CD4-positive, alpha-beta T cell treated with Interleukin-1 beta for 1 hour (primary cell): ENCODE measurements around the gene SLC27A5.
"Not testable (repeated sequence)": the region's sequence is repeated elsewhere in the genome, so short reads cannot be mapped to it uniquely, and the experiment has no call there.

ENCODE experiments used
- DNase-seq, 2 donors: peaks; one replicate each; pipeline ENCODE4 v3.0.0-alpha.2; 2020 to 2022

Gene SLC27A5

DNA sequence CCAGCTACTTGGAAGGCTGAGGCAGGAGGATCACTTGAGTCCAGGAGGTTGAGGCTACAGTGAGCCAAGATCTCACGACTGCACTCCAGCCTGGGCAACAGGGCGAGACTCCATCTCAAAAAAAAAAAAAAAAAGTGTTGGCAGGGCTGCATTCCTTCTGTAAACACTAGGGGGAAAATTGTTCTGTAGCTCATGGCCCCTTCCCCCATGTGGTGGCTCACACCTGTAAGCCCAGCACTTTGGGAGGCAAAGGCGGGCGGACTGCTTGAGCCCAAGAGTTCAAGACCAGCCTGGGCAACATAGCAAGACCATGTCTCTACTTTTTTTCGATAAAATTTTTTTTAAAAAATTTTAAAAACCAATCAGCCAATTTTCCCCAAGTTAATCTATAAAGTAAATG is 27.4 kb downstream of the SLC27A5 start:
- not testable (repeated sequence) for DNase-seq

DNA sequence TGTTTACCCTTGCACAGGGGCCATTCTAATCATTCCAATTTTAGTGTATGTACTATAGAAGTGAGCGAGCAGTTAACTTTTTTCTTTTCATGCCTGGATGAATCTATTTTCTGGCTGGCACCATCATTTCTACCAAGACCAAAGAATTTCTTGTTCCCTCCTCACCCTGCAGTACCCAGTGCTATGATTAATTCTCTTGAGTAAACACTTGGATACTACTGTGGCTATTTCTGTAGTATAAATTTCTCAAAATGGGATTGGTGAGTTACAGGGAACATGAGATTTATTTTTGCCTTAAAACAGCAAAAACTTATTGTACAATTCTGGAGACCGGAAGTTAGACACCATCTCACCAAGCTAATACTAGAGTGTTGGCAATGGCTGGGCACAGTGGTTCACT is 28.0 kb downstream of the SLC27A5 start:
- DNase-seq: no peak

DNA sequence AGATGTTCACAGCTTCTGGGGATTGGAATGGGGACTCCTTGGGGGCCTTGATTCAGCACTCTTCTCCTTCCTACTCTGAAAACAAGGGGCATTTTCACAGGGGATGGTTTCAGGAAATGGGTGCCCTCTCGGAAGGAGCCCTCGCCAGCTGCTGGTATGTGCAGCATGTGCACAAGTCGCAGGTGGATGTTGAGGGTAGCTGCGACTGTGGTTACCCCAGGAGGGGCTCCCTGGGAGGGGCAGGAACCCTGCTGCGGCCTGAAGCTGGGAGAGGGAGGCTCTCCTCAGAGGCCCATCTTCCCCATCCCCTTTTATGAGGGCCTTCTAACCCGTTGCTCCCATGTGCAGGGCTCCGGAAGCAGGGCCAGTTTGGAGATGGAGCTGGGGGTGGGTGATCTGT is 29.4 kb downstream of the SLC27A5 start:
- DNase-seq: no peak

DNA sequence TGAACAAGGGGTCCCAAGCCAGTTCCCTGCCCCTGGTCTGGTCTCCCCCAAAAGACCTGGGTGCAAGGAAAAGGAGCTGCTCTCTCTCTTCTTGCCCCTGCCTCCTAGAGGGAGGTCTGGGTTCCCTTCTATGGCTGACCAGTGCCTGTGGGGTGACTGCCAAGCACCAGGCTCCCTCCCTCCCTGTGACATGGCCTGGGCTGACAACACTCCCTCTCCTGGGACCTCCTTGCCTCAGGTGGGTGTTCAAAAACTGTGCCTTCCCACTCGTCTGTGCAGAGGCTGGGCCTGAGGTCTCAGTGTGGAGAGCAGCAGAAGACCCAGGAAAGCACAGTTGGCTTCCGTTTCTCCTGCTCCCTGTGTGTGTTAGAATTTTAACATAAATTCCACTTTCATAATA is 31.0 kb downstream of the SLC27A5 start:
- DNase-seq: no peak

DNA sequence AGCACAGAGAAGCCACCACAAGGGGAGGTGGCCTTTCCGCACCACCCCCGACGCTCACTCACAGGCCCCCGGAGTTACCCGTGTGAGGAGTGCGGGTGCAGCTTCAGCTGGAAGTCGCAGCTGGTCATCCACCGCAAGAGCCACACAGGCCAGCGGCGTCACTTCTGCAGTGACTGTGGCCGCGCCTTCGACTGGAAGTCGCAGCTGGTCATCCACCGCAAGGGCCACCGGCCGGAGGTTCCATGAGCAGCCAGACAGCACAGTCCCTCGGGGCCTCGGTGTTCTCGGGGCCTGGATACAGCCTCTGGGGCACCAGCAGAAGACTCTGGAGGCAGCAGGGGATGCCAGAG is 31.3 kb downstream of the SLC27A5 start:
- DNase-seq: no peak

DNA sequence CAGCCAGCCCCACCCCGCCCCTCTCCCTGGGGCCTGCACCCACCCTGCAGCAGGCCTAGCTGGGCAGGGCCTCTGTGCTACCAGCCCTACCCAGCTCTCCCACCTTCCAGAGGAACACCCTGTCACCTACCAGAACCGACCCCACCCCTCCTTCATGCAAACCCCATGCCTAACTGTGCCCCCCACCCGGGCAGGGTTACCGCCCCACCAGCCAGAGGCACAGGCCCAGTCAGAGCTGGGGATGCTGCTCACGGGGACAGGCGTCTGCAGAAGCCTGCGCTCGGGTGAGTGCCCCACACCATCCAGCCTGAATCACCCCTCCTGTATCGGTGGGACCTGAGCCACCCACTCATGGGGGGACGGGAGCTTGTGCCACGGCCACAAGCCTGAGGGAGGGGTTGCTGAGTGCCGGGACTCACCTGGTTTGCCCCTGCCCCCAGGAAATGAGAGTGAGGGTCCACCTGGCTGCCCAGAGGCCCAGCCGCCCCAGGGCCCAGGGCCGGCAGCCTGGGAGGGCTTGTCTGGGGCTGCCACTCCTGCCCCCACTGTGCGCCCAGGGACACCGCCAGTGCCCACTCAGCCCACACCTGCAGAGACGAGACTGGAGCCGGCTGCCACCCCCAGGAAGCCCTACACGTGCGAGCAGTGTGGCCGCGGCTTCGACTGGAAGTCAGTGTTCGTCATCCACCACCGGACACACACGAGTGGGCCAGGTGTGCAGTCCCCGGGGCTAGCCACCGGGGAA is 31.9 kb downstream of the SLC27A5 start:
- DNase-seq: no peak

DNA sequence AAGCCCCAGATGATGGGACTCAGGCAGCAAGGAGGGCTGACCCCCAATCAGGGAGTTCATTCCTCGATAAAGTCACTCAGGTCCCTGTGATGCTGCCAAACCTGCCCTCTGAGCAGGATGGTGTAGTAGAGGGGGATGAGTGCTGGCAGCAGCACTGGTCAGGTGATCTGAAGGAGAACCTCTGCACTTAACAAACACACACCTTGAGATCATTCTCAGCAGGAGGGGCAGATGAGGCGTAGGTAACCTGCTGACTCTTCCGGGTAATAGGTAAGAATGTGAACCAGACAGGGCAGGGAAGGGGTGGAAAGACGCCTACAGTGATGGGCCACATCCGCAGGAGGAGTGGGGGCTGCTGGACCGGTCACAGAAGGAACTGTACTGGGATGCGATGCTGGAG is 32.5 kb downstream of the SLC27A5 start:
- DNase-seq: no peak

DNA sequence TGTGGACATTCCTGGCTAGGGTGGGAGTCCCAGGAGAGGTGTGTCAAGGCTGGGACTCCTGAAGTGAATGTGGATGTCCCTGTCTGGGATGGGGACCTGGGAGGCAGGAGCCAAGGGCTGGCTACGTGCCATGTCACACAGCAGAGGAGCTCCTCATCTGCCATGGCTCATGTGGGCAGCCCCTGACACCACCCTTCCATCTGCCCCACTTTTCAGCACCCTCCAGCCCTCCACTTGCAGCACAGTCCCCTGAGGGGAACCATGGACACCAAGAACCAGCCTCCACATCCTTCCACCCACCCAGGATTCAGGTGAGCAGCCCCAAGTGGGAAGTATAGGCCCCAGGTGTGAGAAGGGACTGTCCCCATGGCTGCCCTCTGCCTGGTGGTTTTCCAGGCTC is 33.9 kb downstream of the SLC27A5 start:
- no peak for DNase-seq

DNA sequence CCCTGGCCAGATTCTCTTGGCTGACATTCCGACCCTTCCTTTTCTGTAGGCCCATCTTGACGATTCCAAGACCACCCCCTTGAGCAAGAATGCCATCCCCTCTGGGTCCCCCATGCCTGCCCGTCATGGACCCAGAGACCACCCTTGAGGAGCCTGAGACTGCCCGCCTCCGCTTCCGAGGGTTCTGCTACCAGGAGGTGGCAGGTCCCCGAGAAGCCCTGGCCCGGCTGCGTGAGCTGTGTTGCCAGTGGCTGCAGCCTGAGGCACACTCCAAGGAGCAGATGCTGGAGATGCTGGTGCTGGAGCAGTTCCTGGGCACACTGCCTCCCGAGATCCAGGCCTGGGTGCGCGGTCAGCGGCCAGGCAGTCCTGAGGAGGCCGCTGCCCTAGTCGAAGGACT is 34.7 kb downstream of the SLC27A5 start:
- DNase-seq: no peak

DNA sequence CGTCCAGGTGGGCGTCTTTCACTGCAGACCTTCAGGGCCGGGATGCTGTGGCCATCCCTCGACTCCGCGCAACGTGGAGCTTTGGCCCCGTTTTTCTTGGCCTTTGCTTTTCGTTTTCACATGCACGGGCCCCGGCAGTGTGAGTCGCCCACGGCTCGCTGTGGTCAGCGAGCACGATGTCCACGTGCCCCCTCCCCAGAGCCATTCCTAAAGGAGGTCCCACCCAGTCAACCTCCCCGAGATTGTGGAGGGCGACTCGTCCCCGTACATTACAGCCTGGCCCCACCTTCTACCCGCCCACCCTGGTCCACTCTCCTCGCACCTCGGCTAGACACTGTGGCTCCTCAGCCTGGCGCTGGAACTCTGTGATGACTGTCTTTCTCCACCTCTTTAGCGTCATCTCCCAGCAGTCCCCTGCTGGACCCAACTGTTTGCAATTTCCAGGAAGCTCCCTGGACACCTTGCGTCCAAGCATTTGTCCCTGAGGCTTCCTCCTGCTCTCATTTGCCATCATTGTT is 35.2 kb downstream of the SLC27A5 start:
- no peak for DNase-seq

DNA sequence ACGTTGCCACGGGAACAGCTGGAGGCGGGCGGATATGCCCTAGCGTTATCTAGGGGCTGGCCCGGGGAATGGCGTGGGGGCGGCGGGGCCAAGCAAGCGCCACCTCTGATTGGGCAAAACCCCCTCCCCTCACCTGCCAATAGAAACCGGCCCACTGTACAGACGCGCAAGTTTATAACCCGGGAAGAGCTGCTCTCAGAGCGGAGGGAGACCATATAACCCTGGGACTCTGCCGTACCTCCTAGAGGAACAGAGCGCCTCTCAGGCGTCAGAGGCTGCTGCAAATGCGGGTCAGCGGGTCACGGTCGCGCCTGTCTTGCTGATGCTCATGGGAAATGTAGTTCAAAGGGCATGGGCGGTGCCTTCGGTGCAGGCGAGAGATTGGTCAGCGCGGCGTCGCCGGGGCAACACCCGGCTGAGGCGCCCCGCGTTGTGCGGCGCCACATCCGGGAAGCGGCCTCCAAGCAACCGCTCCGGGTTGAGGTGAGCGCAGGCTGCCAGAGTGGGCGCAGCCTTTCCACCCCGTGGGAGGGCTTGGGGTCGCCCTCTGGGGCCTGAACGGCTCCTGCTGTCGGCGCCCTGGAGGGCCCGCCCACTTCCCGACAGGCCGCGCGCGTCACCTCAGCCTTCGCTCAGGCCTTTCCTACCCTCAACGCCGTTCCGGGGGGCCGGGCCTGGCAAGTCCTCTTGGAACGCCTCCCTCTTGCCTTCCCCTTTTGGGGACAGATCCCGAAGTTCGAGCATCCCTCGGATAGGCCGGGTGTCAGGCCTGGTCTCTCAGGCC is 35.9 kb downstream of the SLC27A5 start, which contains the start of gene ZNF446:
Gene ZNF446 (plus strand): TSS at position 639 of the 784 bp plus-strand sequence. CDS start 867 bp downstream, outside the sequence.
- DNase-seq: peak; percentile 96

DNA sequence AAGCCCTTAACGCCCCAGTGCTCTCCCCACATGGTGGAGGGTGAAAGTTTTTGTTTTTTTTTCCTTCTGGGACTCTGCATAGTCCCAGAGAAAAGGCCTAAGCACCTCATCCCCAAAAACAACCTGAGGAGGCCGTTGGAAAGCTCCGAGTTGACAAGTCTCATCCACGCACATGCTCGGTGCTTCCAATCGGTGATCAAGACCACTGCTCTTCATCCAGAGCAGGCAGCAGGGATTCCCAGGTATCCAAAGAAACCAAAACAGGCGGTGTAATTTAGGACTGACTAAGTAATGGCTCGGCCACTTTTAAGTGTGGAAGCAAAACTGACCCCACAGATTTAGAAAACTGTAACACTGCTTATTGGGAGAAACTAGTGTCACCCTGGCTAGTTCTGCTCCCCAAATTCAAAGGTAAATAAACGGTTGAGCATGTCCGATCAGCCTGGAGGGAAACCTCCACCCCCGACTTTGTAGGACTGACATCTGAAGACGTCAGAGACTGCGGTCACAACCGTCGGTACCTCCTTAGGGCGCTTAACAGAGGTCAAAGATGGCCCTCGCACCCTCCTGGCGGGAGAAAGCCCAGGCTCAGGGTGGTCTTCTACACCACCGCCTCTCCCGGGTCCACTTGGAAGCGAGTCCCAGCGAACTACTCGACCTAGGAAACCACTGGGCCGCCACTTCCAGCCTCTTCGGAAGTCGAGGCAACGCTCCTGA is 36.6 kb downstream of the SLC27A5 start:
- DNase-seq: no peak

DNA sequence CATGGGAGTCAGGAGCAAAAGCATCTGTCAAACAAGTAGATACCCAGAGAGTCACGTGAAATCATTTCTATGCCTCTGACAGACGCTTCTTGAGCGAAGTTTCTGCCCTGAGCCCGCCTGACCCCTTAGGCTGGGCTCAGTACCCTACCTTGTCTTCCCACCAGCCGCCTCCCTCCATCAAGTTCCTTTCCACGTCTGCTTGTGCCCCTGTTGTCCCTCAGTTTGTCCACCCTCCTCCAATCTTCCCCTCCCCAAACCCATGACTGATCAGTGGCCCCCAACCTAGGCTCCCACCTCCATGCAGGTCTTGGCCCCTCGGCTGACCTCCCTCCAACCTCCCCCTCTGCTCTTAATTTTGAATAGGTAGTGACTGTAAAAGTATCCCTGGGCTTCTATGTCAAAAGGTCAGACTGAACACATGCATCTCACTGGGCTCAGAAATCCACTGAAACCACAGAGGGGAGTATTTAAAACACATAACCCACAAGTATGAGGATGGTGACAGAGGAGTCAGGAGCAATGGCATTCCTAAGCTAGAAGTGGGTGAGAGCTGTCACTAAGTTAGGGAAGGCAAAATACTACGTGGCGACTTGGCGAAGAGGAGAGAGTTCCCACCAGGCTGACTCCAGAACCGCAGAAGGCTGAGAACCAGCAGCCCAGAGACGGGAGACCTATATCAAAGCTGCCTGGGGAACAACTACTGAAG is 37.3 kb downstream of the SLC27A5 start:
- no peak for DNase-seq

DNA sequence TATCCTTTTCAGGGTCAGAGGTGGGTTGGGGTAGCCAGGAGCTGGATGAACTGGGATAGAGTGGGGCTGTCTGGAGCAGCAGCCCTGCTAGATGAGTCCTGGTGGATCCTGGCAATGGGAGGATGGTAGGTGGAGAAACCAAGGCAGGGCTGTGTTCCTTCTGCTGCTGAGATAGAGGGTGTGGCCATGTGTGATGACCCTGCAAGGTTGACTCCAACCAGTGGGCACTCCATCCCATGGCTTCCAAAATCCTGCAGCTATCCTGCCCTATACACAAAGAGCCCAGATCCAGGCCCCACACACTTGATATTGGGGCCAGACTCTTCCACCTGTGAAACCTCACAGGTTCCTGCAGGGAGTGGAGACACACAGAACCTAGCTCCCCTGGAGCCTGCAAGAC is 38.0 kb downstream of the SLC27A5 start:
- DNase-seq: no peak

DNA sequence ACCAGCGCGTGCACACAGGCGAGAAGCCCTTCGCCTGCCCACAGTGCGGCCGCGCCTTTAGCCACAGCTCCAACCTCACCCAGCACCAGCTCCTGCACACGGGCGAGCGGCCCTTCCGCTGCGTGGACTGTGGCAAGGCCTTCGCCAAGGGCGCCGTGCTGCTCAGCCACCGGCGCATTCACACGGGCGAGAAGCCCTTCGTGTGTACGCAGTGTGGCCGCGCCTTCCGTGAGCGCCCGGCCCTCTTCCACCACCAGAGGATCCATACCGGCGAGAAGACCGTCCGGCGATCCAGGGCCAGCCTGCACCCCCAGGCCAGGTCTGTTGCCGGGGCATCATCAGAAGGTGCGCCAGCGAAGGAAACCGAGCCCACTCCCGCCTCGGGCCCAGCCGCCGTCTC is 40.1 kb downstream of the SLC27A5 start:
- DNase-seq: no peak

DNA sequence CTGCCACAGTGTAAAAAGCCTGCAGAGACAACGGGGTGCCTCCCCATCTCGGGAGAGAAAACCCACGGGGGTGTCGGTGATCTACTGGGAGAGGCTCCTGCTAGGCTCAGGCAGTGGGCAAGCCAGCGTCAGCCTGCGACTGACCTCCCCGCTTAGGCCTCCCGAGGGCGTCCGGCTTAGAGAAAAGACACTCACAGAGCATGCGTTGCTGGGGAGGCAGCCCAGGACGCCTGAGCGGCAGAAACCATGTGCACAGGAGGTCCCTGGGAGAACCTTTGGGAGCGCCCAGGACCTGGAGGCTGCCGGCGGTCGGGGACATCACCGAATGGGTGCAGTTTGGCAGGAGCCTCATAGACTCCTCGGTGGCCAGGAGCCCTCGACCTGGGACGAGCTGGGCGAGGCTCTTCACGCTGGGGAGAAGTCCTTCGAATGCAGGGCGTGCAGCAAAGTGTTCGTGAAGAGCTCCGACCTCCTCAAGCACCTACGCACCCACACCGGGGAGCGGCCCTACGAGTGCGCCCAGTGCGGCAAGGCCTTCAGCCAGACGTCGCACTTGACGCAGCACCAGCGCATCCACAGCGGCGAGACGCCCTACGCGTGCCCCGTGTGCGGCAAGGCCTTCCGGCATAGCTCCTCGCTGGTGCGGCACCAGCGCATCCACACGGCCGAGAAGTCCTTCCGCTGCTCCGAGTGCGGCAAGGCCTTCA is 40.8 kb downstream of the SLC27A5 start:
- DNase-seq: not testable (repeated sequence)

DNA sequence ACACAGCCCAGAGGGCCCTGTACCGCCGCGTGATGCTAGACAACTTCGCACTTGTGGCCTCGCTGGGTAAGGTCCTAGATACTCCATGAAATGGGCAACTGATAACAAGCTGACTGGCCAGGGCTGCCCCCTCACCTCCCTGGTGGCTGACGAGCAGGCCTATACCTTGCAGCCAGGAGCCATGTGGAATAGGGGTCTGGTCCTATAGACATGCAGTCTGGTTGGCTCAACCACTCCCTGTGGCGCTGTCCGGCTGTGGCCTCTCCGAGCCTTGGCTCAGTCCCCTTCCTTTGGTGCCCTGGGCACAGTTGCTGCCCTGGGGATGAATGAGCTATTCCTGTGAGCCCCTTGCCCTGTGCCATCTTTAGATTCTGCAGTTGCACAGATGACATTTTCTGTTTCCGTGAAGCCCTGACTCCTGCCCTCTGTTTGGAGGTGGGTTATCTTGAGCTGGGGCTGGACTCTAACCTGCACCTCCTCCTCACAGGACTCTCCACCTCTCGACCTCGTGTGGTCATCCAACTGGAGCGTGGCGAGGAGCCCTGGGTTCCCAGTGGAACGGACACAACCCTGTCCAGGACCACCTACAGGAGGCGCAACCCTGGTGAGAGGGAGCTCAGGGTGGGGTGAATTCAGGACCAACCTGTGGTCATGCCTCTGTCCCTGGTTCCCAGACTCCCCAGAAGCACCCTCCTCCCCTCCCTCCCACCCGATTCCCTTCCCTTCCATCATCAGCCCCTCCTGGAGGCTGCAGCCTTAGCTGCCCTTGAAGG is 42.4 kb downstream of the SLC27A5 start:
- no peak for DNase-seq

DNA sequence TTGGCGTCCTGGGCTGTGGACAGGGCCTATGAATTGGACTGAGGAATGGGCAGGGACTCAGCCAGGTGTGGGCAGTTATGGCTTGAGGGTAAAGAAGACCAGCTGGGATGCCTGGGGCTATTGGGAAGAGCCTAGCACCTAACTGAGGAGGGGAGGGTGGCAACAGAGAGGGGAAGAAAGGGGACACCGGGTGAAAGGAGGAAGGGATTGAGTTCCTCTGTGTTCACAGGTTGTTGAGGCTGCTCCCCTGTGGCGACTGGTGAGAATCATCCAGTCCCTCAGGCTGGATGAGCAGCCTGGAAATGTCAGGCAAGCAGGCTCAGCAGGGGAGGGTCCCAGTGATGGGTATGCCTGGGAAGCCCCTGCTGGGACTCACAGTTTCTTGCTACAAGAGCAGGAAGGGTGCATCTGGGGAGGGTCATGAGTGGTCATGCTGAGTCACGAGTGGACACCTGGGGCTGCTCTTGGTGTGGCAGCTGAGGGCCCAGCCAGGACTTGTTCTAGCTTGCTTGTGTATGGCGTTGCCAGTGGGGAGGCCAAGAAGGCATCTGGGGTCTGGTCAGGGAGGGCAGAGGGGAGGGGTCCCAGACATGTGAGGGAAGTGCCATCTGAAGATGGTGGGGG is 43.5 kb downstream of the SLC27A5 start:
- DNase-seq: no peak

DNA sequence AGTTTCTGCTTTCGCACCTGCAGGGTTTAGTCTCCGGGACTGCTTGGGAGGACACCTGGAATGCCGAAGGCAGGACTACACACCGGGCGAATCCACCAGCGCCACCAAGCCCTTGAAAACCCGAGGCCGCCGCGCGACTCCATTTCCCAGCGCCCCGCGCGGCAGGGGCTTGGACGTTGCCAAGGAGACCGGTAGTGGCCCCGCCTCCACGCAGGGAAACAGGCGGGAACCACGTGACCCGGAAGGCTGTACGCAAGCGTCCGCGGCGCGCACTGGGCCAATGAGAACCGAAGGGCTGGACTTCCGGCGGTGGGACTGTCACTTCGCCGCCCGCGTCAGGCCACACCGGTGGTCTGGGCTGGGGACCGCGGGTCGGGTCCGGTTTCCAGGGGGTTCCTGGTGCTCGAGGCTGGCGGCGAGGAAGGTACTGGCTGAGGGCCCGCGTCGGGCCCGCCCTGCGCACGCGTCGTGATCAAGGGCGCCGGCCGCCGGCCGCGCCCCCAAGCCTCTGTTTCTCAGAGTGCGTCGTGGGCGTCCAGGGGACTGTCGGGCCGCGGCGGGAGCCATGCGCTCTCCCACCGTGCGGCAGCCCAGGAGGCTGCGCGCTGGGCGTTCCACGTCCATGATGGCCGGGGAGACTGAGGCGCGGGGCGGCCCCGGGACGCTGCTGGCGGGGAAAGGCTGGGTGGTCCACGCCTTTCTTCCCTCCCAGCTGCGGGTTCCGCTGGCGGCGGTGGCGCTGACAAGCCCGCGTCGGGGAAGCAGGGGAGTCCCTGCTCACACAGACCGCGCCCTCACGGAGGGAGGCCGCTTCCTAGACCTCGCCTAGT is 44.8 kb downstream of the SLC27A5 start, which contains the start of gene ZNF324:
Gene ZNF324 (plus strand): TSS at position 321 of the 830 bp plus-strand sequence. CDS start 2,106 bp downstream, outside the sequence.
- peak; percentile 96 for DNase-seq
